ENCODE data around the gene HDDC3.
A peak's percentile ranks its signal among the peaks of the same experiment; 100 is the strongest.
"Not testable (repeated sequence)": the region's sequence is repeated elsewhere in the genome, so short reads cannot be mapped to it uniquely, and the experiment has no call there.

The HDDC3 gene

DNA sequence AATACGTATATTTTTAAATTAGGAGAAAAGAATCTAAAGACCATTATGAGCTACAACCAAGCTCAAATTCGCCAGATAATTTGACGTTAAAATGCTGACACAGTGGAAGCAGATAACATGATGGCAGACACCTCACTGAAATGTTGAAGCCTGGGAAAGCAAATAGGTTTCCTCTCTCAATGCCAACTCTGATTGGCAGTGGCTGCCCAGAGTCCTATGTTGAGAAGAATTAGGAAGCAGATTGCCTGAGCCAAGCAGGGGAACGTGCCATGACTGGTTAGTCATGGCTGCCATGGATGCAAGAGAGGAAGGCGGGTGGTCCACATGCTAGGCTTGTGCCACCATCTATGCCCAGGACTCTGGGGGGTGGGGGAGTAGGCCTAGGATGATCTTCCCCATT lies 5.9 kb upstream of the HDDC3 start:
- peaks cover 8% of the 10 kb centered on the region for H3K27me3 ChIP-seq (ENCODE audit: control insufficient read depth, insufficient read depth, low read length)
- no peak overlapping the region for H3K9ac ChIP-seq (ENCODE audit: low read length)
- no peak overlapping the region for H3K4me3 ChIP-seq (ENCODE audit: low read length)
- no peak overlapping the region for H3K27ac ChIP-seq (ENCODE audit: low read length)
- H3K4me1 ChIP-seq (ENCODE audit: control insufficient read depth, low read depth, low read length): peaks cover 11% of the 10 kb centered on the region
- peaks cover 33% of the 10 kb centered on the region for H3K36me3 ChIP-seq (ENCODE audit: control insufficient read depth, low read depth, low read length)
- H3K9me3 ChIP-seq (ENCODE audit: control insufficient read depth, low read depth, low read length): no peaks in the 10 kb centered on the region

DNA sequence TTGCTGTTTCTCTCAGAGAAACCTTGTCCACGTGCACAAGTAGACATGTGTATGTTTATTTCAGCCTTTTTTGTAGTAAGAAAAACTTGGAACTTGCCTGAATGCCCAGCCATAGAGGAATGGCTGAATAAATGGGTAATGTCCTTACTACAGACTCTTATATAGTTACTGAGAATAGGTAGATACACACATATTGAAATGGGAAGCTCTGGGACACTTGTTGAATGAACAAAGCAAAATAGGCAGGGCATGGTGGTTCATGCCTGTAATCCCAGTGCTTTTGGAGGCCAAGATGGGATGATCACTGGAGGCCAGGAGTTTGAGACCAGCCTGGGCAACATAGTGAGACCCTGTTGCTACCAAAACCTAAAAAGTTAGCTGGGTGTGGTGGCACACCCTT lies 4.5 kb upstream of the HDDC3 start:
- H3K27me3 ChIP-seq (ENCODE audit: control insufficient read depth, insufficient read depth, low read length): peaks cover 14% of the 10 kb centered on the region
- no peak overlapping the region for H3K4me3 ChIP-seq (ENCODE audit: low read length)
- no peak overlapping the region for H3K27ac ChIP-seq (ENCODE audit: low read length)
- H3K9ac ChIP-seq (ENCODE audit: low read length): no peak overlapping the region
- no peaks in the 10 kb centered on the region for H3K9me3 ChIP-seq (ENCODE audit: control insufficient read depth, low read depth, low read length)
- H3K4me1 ChIP-seq (ENCODE audit: control insufficient read depth, low read depth, low read length): peaks cover 11% of the 10 kb centered on the region
- peaks cover 20% of the 10 kb centered on the region for H3K36me3 ChIP-seq (ENCODE audit: control insufficient read depth, low read depth, low read length)

DNA sequence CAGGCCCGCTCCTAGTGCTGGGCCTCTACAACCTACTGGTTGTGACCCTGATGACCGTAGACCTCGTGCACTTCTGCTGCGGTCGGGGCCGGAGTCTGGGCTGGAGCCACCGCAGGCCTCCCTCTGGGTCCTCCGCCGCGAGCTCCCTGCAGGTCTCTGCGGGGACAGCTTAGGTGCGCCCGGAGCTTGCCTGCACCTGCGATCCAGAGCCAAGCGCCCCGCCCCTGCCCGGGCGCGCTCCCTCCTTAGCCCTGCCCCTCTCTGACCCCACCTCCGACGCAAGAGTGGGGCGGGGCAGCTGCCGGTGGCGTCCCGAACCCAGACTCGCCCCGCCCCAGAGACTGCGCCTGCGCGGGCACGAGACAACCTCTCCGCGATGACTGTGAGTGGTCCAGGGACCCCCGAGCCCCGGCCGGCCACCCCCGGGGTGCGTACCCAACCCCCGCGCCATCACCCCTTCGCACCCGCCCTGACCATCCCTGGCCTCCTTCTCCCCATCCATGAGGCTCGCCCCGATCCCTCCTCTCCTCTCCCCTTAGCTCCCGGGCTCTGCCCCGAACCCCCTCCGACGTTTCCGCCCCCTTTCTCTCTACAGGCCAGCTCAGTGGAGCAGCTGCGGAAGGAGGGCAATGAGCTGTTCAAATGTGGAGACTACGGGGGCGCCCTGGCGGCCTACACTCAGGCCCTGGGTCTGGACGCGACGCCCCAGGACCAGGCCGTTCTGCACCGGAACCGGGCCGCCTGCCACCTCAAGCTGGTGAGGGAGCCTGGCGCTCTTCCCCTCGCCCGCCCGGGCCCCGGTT lies 2.8 kb upstream of the HDDC3 start, which contains the start of gene UNC45A:
Gene UNC45A, plus strand, starts transcription at position 337 of the 803 bp plus-strand sequence. Its CDS starts 40 bp downstream, at position 377.
- Histone ChIP-seq H3K27ac (ENCODE audit: low read length) (no peak within 1 kb of the TSS), H3K9me3 (ENCODE audit: control insufficient read depth, low read depth, low read length) (no peaks in the 10 kb centered on the region), H3K4me1 (ENCODE audit: control insufficient read depth, low read depth, low read length) (peaks cover 11% of the 10 kb centered on the region), H3K4me3 (ENCODE audit: low read length) (peak within 1 kb of the TSS; percentile 73), H3K27me3 (ENCODE audit: control insufficient read depth, insufficient read depth, low read length) (peaks cover 14% of the 10 kb centered on the region), H3K9ac (ENCODE audit: low read length) (peak within 1 kb of the TSS; percentile 45), H3K36me3 (ENCODE audit: control insufficient read depth, low read depth, low read length) (peaks cover 10% of the 10 kb centered on the region)

DNA sequence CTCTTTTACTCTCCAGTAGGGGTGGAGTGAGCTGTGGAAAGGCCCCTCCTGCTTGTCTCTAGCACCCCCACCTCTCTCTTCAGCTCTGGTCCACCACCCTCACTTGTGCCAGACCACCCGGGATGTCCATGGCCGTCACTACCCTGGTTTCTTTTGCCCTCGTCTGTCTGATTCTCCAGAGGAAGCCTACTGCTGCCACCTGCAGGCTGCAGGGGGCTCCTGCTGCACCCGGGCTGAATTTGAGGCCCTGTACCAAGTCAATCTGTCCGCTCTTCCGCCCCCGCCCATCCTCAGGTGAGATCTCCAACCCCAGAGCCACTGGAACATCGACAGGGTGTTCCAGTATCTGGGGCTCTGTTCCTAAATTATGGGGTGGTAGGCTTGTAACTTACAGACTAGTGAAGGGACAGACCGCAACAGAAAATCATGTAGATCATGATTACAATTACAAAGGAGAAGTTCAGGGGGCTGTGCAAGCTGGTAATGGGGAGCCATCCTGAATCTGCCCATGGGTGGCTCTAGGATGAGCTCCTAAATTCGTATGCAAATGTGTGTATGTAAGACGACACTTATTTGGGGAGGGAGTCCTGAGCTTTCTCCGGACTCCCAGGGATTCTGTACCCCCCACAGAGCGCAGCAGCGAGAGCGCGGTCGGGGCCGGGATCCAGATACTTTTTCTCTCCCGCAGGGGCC lies 2.1 kb upstream of the HDDC3 start:
- Histone ChIP-seq H3K27ac (ENCODE audit: low read length) (no peak overlapping the region), H3K9ac (ENCODE audit: low read length) (no peak overlapping the region), H3K4me3 (ENCODE audit: low read length) (peak overlapping the region; percentile 73), H3K36me3 (ENCODE audit: control insufficient read depth, low read depth, low read length) (peaks cover 2% of the 10 kb centered on the region), H3K4me1 (ENCODE audit: control insufficient read depth, low read depth, low read length) (peaks cover 11% of the 10 kb centered on the region), H3K9me3 (ENCODE audit: control insufficient read depth, low read depth, low read length) (no peaks in the 10 kb centered on the region), H3K27me3 (ENCODE audit: control insufficient read depth, insufficient read depth, low read length) (peaks cover 14% of the 10 kb centered on the region)

DNA sequence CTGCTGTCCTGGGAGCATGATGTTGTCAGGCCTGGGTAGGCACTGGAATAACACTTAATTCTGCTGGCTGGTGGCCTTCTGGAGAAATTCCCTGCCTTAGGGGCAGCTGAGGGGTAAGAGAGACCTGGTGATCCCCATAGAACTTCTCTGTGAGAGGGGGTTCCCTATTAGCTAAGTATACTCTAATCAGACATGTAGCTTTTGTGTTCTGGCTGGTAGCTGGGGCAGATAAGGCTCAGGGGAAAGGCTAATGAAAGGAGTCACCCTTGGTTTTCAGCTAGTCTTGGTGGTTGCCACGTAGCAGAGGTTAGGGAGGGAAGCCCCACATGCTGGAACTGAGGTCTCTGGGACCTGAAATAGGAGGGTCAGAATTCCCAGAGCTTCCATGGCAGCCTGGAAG lies 952 bp upstream of the HDDC3 start:
- Histone ChIP-seq H3K36me3 (ENCODE audit: control insufficient read depth, low read depth, low read length) (no peaks in the 10 kb centered on the region), H3K27ac (ENCODE audit: low read length) (no peak overlapping the region), H3K4me1 (ENCODE audit: control insufficient read depth, low read depth, low read length) (peaks cover 11% of the 10 kb centered on the region), H3K27me3 (ENCODE audit: control insufficient read depth, insufficient read depth, low read length) (peaks cover 14% of the 10 kb centered on the region), H3K9ac (ENCODE audit: low read length) (no peak overlapping the region), H3K4me3 (ENCODE audit: low read length) (no peak overlapping the region), H3K9me3 (ENCODE audit: control insufficient read depth, low read depth, low read length) (no peaks in the 10 kb centered on the region)

DNA sequence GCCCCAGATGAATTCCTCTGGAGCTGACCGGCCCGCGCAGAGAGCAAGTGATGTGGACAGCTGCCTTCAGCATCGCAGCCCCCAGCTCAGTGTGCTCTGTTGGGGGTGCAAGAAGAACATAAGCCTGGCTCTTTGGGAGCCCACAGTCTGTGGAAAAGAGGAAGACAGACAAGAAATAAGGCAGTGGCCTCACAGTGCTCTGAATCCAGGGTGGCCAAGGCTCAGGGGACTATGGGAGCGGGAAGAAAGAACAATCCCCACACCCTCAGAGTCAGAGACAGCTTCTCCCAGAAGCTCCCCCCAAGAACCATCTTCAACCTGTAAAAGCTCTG lies 277 bp upstream of the HDDC3 start:
- no peak overlapping the region for H3K27ac ChIP-seq (ENCODE audit: low read length)
- no peaks in the 10 kb centered on the region for H3K9me3 ChIP-seq (ENCODE audit: control insufficient read depth, low read depth, low read length)
- H3K27me3 ChIP-seq (ENCODE audit: control insufficient read depth, insufficient read depth, low read length): peaks cover 14% of the 10 kb centered on the region
- H3K9ac ChIP-seq (ENCODE audit: low read length): no peak overlapping the region
- H3K4me3 ChIP-seq (ENCODE audit: low read length): no peak overlapping the region
- peaks cover 11% of the 10 kb centered on the region for H3K4me1 ChIP-seq (ENCODE audit: control insufficient read depth, low read depth, low read length)
- H3K36me3 ChIP-seq (ENCODE audit: control insufficient read depth, low read depth, low read length): no peaks in the 10 kb centered on the region

DNA sequence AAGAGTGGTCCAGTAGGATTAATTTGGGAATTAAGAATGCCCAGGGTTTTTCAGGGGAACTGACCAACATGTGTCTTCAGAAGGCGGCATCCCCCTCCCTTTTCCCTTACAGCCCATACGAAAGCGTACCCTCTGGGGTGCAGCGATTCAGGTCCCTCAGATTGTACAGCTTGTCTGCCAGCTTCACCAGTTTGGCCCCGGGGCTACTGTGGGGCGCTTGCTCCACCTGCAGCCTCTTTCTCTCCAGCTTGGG lies 848 bp downstream of the HDDC3 start:
- H3K27ac ChIP-seq (ENCODE audit: low read length): no peak overlapping the region

DNA sequence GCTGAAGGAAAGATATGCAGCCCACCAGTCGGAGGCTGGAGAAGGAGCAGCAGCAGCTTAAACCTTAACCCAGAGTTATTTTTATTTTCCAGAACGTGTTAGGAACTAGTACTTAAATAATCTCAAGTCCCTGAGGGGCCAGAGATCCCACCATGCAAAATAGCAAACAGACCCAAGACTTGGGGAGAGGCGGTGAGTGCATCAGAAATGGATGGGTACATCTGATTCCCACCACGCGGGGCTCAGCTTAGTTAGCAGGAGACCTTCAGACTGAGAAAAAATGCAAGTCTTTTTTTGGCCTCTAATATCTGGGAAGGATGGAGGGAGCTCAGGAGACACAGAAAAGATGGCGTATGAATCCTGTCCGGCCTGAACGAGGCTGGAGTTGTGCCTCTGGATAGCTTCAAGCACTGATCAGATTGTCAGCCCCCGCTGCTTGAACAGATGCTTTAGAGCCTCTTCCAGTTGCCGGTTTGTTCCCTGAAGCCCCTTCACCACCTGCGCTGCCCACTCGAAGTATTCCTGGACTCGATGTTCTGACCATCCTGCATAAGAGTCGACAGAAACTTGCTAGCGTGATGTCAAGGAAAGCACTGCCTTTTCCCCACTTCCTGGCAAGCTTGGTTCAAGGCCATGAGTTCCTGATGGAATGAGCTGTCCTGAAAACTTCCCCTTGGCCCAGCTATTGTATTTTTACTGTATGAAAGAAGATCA lies 1.3 kb downstream of the HDDC3 start:
- Histone ChIP-seq H3K4me3 (ENCODE audit: low read length) (peak overlapping the region; percentile 65), H3K9me3 (ENCODE audit: control insufficient read depth, low read depth, low read length) (no peaks in the 10 kb centered on the region), H3K27me3 (ENCODE audit: control insufficient read depth, insufficient read depth, low read length) (peaks cover 14% of the 10 kb centered on the region), H3K9ac (ENCODE audit: low read length) (no peak overlapping the region), H3K36me3 (ENCODE audit: control insufficient read depth, low read depth, low read length) (no peaks in the 10 kb centered on the region), H3K27ac (ENCODE audit: low read length) (no peak overlapping the region), H3K4me1 (ENCODE audit: control insufficient read depth, low read depth, low read length) (peaks cover 5% of the 10 kb centered on the region)

More for the DNA sequence above, 848 bp downstream of the HDDC3 start:
- Histone ChIP-seq H3K4me1 (ENCODE audit: control insufficient read depth, low read depth, low read length) (peaks cover 9% of the 10 kb centered on the region), H3K4me3 (ENCODE audit: low read length) (peak overlapping the region; percentile 65), H3K9ac (ENCODE audit: low read length) (no peak overlapping the region), H3K9me3 (ENCODE audit: control insufficient read depth, low read depth, low read length) (no peaks in the 10 kb centered on the region), H3K27me3 (ENCODE audit: control insufficient read depth, insufficient read depth, low read length) (peaks cover 14% of the 10 kb centered on the region), H3K36me3 (ENCODE audit: control insufficient read depth, low read depth, low read length) (no peaks in the 10 kb centered on the region)

DNA sequence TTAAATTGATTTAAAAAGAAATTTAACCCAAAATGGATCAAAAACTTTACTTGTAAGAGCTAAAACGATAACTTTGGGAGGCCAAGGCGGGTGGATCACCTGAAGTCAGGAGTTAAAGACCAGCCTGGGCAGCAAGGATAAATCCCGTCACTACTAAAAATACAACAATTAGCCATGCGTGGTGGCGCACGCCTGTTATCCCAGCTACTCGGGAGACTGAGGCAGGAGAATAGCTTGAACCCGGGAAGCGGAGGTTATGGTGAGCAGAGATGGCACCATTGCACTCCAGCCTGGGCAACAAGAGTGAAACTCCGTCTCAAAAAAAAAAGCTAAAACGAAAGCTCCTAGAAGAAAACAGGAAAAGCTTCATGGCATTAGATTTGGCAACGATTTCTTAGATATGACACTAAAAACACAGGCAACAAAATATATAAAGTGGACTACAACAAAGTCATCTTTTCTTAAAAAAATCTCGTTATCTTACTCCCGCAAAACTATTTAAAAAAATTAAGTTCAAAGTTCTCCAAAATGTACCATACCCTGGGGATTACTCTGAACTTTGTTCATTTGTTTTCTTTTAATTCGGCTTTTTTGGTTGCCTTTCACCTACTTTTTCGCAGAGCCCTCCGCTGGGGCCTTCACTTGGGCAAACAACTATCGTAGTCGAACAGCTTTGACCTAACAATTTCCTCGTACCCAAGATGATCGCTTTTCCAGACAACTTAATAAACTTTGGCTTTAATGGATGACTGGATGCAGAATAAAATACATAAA lies 2.9 kb downstream of the HDDC3 start:
- H3K4me3 ChIP-seq (ENCODE audit: low read length): no peak overlapping the region
- peaks cover 14% of the 10 kb centered on the region for H3K27me3 ChIP-seq (ENCODE audit: control insufficient read depth, insufficient read depth, low read length)
- H3K4me1 ChIP-seq (ENCODE audit: control insufficient read depth, low read depth, low read length): peaks cover under 1% of the 10 kb centered on the region
- H3K27ac ChIP-seq (ENCODE audit: low read length): no peak overlapping the region
- no peaks in the 10 kb centered on the region for H3K9me3 ChIP-seq (ENCODE audit: control insufficient read depth, low read depth, low read length)
- no peaks in the 10 kb centered on the region for H3K36me3 ChIP-seq (ENCODE audit: control insufficient read depth, low read depth, low read length)
- H3K9ac ChIP-seq (ENCODE audit: low read length): no peak overlapping the region

DNA sequence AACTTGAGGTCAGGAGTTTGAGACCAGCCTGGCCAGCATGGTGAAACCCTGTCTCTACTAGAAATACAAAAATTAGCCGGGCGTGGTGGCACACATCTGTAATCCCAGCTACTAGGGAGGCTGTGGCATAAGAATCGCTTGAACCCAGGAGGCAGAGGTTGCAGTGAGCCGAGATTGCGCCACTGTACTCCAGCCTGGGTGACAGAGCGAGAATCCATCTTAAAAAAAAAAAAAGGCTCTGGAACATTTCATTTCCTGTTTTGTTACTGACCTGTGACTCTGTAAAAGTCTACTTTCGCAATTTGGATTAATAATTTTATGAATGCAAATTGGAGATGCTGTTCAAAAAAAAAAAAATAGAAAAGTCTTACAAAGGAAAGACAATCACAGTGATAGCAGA lies 4.2 kb downstream of the HDDC3 start:
- H3K4me3 ChIP-seq (ENCODE audit: low read length); H3K9ac ChIP-seq (ENCODE audit: low read length); H3K4me1 ChIP-seq (ENCODE audit: control insufficient read depth, low read depth, low read length); H3K27ac ChIP-seq (ENCODE audit: low read length); H3K27me3 ChIP-seq (ENCODE audit: control insufficient read depth, insufficient read depth, low read length); H3K9me3 ChIP-seq (ENCODE audit: control insufficient read depth, low read depth, low read length); H3K36me3 ChIP-seq (ENCODE audit: control insufficient read depth, low read depth, low read length): not testable (repeated sequence)

DNA sequence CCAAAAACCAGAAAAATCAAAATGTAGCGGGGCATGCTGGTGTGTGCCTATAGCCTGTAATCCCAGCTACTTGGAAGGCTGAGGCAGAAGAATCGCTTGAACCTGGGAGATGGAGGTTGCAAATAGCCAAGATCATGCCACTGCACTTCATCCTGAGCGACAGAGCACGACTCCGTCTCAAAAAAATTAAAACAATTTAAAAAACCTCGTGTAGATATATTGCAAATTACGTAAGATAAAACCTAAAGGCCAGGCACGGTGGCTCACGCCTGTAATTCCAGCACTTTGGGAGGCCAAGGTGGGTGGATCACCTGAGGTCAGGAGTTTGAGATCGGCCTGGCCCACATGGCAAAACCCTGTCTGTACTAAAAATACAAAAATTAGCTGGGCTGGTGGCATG lies 5.6 kb downstream of the HDDC3 start:
- H3K27ac ChIP-seq (ENCODE audit: low read length); H3K36me3 ChIP-seq (ENCODE audit: control insufficient read depth, low read depth, low read length): not testable (repeated sequence)

More for the DNA sequence above, 5.6 kb downstream of the HDDC3 start:
- H3K9ac ChIP-seq (ENCODE audit: low read length); H3K4me1 ChIP-seq (ENCODE audit: control insufficient read depth, low read depth, low read length); H3K9me3 ChIP-seq (ENCODE audit: control insufficient read depth, low read depth, low read length); H3K27me3 ChIP-seq (ENCODE audit: control insufficient read depth, insufficient read depth, low read length); H3K4me3 ChIP-seq (ENCODE audit: low read length): not testable (repeated sequence)

Measured in iPS-18a (cell line).